ENCODE data around the gene AKT3.
"Not testable (repeated sequence)": the region's sequence is repeated elsewhere in the genome, so short reads cannot be mapped to it uniquely, and the experiment has no call there.

Gene AKT3

GRCh38 chr1:243706563-243706962, 143.5 kb downstream of the AKT3 start:
- DNase-seq (ENCODE audit: low read depth in 2 of 2) = no peak

DNA sequence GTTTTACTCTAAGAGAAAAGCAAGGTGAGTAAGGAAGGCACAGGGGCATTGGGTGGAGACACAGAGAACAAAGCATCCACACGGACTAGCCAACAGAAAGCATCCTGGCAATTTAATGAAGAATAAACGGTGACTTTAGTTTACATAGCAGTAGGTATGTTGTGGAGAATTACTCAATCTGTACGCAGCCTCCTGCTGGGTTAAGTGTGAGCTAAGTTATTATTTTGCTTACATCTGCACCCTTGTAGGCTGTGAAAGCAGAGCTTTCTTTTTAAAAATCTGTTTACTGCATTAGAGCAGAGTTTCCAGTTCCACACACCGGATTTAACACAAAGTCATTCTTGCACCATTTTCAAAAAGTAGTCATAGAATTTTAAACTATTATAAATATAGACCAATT, 144.5 kb downstream of the AKT3 start:
- DNase-seq (ENCODE audit: low read depth in 2 of 2) = no peak

DNA sequence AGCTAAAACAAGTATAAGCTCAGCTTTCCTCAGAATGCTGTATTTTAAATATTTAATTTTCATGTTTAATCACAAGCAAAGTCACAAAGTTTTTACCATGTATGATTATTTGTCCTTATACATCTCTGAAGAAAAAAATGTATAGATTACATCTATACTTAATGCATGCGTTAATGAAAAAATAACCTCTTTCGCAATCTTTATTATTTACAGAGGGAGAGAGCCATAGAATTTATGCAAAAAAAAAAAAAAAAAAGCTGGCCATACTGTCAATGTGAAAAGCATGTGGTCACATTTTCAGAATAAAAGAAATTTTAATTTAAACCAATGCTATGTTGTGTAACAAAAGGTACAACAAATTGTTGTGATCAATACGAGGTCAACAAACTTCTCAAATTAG, 148.2 kb downstream of the AKT3 start:
- no peak for DNase-seq (ENCODE audit: low read depth in 2 of 2)

GRCh38 chr1:243693800-243694199, 156.2 kb downstream of the AKT3 start:
- no peak for DNase-seq (ENCODE audit: low read depth in 2 of 2)

DNA sequence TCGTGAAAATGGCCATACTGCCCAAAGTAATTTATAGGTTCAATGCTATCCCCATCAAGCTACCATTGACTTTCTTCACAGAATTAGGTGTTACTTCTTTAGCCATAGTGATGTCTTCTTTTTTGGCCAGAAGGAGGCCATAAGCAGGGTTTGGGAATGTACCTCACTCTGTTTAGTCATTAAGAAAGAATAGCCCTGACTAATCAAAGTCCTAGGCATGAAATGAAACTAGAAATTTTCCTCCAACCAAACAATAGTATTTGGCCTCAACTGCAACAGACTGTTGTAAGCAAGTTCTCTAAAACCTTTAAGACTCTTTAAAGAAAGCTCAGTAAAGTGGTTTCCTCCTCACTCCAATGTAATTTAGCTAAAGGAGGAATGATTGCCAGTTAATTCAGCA, 163.9 kb downstream of the AKT3 start:
- no peak for DNase-seq (ENCODE audit: low read depth in 2 of 2)

GRCh38 chr1:243680860-243681259, 169.2 kb downstream of the AKT3 start:
- DNase-seq (ENCODE audit: low read depth in 2 of 2) = no peak

DNA sequence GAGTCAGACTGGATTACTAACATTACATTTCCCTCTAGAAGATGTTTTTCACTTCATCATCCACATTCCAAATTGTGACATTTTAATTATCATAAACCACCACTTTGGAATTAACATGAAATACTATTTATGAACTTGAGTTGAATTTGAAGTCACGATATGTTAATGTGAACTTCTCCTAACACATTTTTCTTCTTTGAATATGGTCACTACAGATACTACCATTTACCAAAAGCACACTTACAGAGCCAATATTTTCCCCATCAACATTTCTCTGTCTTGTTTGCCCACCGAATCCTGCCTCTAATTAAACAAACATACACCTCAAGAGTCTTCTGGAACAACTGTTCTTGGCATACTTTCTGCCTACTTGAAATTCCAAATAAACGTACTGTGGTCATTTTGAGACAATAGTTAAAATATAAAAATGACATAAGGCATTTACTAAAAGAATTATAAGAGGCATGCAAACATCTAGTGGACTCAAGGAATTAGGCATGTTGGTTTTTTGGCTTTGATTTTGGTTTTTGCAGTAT, 177.4 kb downstream of the AKT3 start:
- no peak for DNase-seq (ENCODE audit: low read depth in 2 of 2)

GRCh38 chr1:243667591-243667990, 182.5 kb downstream of the AKT3 start:
- DNase-seq (ENCODE audit: low read depth in 2 of 2) = no peak

DNA sequence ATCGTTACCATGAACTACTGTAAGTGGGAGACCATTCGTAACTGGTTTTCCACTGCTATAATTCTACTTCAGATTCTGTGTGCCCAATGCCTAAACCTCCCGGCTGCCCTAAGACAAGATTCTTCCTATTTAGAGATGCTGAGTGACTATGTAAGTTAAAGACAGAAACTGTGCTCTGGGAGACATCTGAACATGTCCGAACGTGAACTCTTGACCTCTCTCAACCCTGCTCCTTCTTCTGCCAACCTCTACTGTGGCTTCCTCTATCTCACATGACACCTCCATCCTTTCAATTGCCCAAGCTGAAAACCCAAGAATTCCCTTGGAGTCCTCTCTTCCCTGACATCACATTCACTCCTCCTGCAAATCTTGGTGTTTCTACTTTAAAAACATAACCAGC, 182.9 kb downstream of the AKT3 start:
- DNase-seq (ENCODE audit: low read depth in 2 of 2) = no peak

DNA sequence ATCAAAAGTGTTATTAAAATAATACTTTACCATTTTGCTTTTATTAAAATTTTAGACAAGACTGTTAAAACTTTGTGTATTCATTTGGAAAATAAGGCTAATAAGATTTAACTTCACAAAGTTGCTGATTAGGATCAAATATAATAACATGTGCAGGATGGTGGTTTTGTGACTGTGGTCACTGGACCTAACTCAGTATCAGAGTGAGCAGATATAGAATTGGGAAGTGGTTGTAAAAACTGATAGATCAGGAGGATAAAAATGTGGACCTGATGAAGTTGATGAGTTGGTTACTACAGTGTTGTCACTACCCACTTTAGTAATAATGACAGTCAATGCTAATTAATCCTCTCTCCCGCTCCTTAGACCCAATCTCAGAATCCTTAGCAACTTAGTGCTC, 186.4 kb downstream of the AKT3 start:
- DNase-seq (ENCODE audit: low read depth in 2 of 2) = no peak

GRCh38 chr1:243662169-243662568, 187.9 kb downstream of the AKT3 start:
- not testable (repeated sequence) for DNase-seq (ENCODE audit: low read depth in 2 of 2)

DNA sequence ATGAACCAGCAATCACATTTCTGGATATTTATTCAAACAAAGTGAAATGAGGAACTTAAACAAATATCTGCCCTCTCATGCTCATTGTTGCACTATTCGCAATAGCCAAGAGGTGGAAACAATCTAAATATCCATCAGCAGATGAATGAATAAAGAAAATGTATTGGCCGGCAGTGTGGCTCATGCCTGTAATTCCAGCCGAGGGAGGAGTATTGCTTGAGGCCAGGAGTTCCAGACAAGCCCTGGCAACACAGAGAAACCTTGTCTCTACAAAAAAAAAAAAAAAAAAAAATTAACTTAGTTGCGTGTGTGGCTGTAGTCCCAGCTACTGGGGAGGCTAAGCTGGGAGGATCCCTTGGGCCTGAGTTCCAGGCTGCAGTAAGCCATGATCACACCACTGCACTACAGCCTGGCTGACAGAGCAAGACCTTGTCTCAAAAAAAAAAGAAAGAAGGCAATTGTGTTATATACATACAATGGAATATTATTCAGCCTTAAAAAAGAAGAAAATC, 191.4 kb downstream of the AKT3 start:
- DNase-seq (ENCODE audit: low read depth in 2 of 2) = no peak

DNA sequence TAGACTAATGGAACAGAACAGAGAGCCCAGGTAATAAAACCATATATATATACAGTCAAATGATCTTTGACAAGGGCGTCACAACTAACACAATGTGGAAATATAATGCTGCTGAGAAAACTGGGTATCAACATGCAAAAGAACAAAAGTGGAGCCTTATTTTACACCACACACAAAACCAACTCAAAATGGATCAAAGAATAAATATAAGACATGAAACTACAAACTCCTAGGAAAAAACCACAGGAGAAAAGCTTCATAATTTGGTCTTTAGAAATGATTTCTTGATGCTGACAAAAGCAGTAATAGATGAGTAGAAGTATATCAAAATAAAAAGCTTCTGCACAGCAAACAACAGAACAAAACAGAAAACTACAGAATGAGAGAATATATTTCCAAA, 192.2 kb downstream of the AKT3 start:
- DNase-seq (ENCODE audit: low read depth in 2 of 2) = no peak

DNA sequence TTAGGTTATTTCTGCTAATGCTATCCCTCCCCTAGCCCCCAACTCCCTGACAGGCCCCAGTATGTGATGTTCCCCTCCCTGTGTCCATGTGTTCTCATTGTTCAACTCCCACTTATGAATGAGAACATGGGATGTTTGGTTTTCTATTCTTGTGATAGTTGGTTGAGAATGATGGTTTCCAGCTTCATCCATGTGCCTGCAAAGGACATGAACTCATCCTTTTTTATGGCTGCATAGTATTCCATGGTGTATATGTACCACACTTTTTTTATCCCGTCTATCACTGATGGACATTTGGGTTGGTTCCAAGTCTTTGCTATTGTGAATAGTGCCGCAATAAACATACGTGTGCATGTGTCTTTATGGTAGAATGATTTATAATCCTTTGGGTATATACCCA, 200.5 kb downstream of the AKT3 start:
- not testable (repeated sequence) for DNase-seq (ENCODE audit: low read depth in 2 of 2)

DNA sequence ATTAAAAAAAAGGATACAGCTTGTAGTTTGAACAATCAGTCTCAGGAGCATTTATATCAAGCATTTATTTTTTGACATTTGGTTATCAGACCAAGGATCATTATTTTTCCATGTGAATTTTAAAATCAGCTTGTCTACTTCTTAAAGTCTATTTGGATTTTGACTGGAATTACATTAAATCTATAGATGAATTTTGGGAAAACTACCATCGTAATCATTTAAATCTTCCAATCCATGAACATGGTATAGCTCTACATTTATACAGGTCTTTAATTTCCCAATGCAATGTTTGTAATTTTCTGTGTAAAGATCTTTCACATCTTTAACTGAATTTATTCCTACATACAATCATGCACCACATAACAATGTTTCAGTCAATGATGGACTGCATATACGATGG, 203.2 kb downstream of the AKT3 start:
- no peak for DNase-seq (ENCODE audit: low read depth in 2 of 2)

DNA sequence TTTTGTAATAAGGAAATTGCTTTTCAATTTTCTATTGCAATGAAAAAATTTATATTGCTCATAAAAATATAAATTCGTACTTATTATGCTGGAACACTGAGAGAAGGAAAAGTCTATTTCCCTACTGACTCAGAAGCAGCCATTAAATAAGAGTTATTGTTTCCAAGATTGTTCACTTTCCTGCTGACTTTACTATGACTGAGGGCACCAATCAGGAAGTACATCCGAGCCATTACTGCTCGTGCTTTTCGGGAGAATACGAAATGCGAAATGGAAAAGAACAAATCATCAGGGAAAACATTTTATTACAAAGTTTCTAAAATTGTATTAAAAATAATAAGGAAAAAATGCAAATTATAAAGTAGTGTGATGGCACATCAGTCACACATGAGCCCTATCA, 204.8 kb downstream of the AKT3 start:
- DNase-seq (ENCODE audit: low read depth in 2 of 2) = no peak

GRCh38 chr1:243642936-243643335, 207.1 kb downstream of the AKT3 start:
- DNase-seq (ENCODE audit: low read depth in 2 of 2) = no peak

GRCh38 chr1:243639027-243639658, 210.9 kb downstream of the AKT3 start:
- DNase-seq (ENCODE audit: low read depth in 2 of 2) = no peak

DNA sequence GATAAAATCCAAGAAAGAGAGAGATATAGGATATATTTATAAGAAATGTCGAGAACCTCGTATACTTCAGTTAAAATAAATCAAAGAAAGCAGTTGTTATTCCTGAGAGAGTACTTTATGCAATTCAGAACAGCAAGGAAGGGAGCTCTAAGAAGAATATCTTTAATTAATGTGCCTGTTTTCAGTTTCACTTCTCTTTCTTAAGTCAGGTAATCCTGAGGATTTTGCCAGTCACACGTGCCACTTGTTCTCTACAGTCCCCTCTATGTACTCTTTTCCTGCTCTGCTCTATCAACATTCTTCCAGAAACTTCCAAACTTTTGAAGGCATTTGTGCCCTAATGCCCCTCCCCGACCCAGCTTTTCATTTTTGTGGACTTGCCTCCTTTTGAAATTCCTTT, 211.9 kb downstream of the AKT3 start:
- DNase-seq (ENCODE audit: low read depth in 2 of 2) = no peak

- no peak for DNase-seq (ENCODE audit: low read depth in 2 of 2)
Measured at GRCh38 chr1:243628476-243628907, 221.6 kb downstream of the AKT3 start.

DNA sequence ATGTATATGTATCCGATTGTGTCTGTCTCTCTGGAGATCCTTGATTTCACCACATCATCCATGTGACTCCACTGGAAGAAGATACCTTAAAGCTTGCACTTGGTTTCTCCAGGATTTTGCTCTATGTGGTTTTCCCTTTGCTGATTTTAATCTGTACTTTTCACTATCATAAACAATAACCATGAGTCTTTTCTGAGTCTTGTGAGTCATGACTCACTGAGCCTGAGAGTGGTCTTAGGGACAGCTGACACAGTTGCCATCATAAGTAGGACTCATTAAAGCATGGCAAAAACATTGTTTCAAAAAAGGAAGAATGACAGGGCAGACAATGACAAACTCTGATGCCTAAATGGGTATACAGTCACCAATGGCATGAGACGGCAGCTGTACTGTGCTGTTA, 226.2 kb downstream of the AKT3 start:
- no peak for DNase-seq (ENCODE audit: low read depth in 2 of 2)

- DNase-seq (ENCODE audit: low read depth in 2 of 2) = no peak
Measured at GRCh38 chr1:243621973-243622372, 228.1 kb downstream of the AKT3 start.

DNA sequence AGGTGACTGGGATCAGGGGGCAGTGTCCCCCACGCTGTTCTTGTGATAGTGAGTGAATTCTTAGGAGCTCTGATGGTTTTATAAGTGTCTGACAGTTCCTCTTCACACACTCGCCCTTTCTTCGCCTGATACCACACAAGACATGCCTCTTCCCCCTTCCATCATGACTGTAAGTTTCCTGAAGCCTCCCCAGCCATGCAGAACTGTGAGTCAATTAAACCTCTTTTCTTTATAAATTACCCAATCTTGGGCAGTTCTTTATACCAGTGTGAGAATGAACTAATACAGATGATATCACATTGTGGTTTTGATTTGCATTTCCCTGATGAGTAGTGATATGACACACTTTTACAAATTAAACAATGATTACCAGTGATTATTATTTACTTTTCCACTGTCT, 229.9 kb downstream of the AKT3 start:
- no peak for DNase-seq (ENCODE audit: low read depth in 2 of 2)

GRCh38 chr1:243609698-243610097, 240.3 kb downstream of the AKT3 start:
- no peak for DNase-seq (ENCODE audit: low read depth in 2 of 2)
